KMS-11 (cell line): ENCODE measurements around the gene KLHL14.
"Not testable (repeated sequence)": the region's sequence is repeated elsewhere in the genome, so short reads cannot be mapped to it uniquely, and the experiment has no call there.

Experiments
- H2AFZ ChIP-seq: fragments of 200-600 bp; sonication (generic); 2 replicates; pipeline ENCODE4 v1.6.1; 2016; ENCODE audit warnings: antibody characterized with exemption, mixed run types, low read depth
- H3K27ac ChIP-seq: fragments of 200-600 bp; sonication (generic); 2 replicates; pipeline ENCODE4 v1.6.1; 2016; ENCODE audit warnings: mild to moderate bottlenecking, mixed run types
- H3K27me3 ChIP-seq: fragments of 200-600 bp; sonication (generic); 2 replicates; pipeline ENCODE4 v1.6.1; 2017; ENCODE audit warnings: mild to moderate bottlenecking, low read depth, mixed run types, moderate library complexity; ENCODE audit not compliant: insufficient read depth
- H3K36me3 ChIP-seq: fragments of 200-600 bp; sonication (generic); 2 replicates; pipeline ENCODE4 v1.6.1; 2017; ENCODE audit warnings: mild to moderate bottlenecking, mixed run types; ENCODE audit not compliant: insufficient read depth
- H3K4me1 ChIP-seq: fragments of 200-600 bp; sonication (generic); 2 replicates; pipeline ENCODE4 v1.6.1; 2016; ENCODE audit warnings: mild to moderate bottlenecking, low read depth, mixed run types; ENCODE audit not compliant: poor library complexity, severe bottlenecking
- H3K4me2 ChIP-seq: fragments of 200-600 bp; sonication (generic); 2 replicates; pipeline ENCODE4 v1.7.0; 2016; ENCODE audit warnings: mild to moderate bottlenecking, mixed run types
- H3K4me3 ChIP-seq: fragments of 200-600 bp; sonication (generic); IDR thresholded peaks from 2 replicates; pipeline ENCODE4 v1.6.1; 2017; ENCODE audit warnings: low read depth, low read length, mixed read lengths; ENCODE audit not compliant: insufficient read depth
- H3K79me2 ChIP-seq: fragments of 200-600 bp; sonication (generic); 2 replicates; pipeline ENCODE4 v1.6.1; 2016; ENCODE audit warnings: low read depth, mixed run types; ENCODE audit not compliant: insufficient read depth
- H3K9ac ChIP-seq: fragments of 200-600 bp; sonication (generic); 2 replicates; pipeline ENCODE4 v1.6.1; 2016; ENCODE audit warnings: mild to moderate bottlenecking, mixed run types
- H4K20me1 ChIP-seq: fragments of 200-600 bp; sonication (generic); 2 replicates; pipeline ENCODE4 v1.6.1; 2016; ENCODE audit warnings: mild to moderate bottlenecking, mixed run types; ENCODE audit not compliant: insufficient read depth
- TF ChIP-seq, protein P1 (sequence below): fragments of 200-600 bp; sonication (generic); conservative IDR thresholded peaks from 2 replicates; pipeline ENCODE4 v1.6.1; 2017; ENCODE audit warnings: low read depth, mild to moderate bottlenecking, antibody characterized with exemption, low read length, moderate library complexity, mixed read lengths

The KLHL14 gene

DNA sequence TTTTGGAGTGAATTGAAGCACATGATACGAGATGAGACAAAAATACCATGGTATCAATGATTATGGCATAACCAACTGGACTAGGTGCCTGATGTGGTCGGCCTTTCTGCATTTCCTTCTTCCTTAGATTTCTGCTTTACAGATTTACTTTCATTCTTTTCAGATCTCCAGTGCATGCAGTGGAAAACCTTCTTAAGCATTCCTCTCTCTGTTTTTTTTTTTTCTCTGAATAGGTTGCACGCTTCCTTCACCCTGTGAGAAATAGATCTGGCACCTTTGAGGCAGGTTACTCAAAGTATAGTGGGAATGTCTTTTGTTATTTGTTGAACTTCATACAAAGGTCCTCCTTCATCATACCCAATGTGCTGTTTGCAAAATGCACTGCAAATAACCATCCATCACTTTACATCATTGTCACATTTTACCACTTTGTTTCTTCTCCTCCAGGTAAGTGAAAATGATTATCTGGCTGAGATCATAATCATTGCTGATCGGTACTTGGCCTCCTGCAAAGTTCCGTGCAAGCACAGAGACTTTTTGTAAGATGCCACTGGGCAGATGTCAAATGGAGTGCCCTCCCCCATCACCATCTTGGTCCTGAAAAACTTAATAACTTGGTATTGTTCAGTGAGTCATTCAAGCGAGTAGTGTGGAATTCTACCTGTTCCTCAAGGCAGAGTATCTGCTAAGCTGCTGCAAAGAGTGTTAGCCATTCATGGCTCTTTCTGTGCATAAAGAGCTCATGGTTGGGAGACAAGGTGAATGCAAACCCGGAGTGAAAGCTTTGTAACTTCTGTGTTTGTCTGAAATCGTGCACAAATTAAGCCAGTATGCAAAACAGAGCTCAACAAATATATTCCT lies 30.0 kb upstream of the KLHL14 start:
- TF ChIP-seq, protein P1, sequence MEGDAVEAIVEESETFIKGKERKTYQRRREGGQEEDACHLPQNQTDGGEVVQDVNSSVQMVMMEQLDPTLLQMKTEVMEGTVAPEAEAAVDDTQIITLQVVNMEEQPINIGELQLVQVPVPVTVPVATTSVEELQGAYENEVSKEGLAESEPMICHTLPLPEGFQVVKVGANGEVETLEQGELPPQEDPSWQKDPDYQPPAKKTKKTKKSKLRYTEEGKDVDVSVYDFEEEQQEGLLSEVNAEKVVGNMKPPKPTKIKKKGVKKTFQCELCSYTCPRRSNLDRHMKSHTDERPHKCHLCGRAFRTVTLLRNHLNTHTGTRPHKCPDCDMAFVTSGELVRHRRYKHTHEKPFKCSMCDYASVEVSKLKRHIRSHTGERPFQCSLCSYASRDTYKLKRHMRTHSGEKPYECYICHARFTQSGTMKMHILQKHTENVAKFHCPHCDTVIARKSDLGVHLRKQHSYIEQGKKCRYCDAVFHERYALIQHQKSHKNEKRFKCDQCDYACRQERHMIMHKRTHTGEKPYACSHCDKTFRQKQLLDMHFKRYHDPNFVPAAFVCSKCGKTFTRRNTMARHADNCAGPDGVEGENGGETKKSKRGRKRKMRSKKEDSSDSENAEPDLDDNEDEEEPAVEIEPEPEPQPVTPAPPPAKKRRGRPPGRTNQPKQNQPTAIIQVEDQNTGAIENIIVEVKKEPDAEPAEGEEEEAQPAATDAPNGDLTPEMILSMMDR: no peak
- Histone ChIP-seq H3K4me1 (no peaks in the 10 kb centered on the region), H3K27ac (no peak overlapping the region), H3K79me2 (no peaks in the 10 kb centered on the region), H3K4me2 (no peak overlapping the region), H3K36me3 (no peaks in the 10 kb centered on the region), H4K20me1 (no peaks in the 10 kb centered on the region), H2AFZ (no peak overlapping the region), H3K4me3 (no peak overlapping the region), H3K27me3 (no peaks in the 10 kb centered on the region), H3K9ac (no peak overlapping the region)

DNA sequence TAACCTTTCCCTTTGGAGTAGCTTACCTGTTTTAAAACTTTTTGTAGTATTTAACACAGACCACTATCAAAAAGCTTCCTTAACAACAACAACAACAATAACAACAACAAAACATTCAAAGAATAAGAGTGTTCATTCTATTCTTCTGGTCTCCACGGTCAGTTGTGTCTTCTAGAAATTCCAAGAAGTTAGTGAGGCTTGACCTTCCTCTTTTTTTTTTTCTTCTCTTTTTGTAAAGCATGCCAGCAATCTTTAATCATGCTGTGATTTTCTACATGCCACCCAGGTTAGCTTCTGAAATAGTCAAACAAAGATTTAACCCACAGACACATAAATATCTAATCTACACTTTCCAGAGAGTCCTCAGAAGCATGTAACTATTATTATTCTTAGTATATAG lies 28.4 kb upstream of the KLHL14 start:
- H2AFZ ChIP-seq: no peak overlapping the region
- no peaks in the 10 kb centered on the region for H3K27me3 ChIP-seq
- no peak overlapping the region for H3K9ac ChIP-seq
- no peak overlapping the region for H3K4me2 ChIP-seq
- H4K20me1 ChIP-seq: no peaks in the 10 kb centered on the region
- H3K79me2 ChIP-seq: no peaks in the 10 kb centered on the region
- no peak overlapping the region for H3K27ac ChIP-seq
- TF ChIP-seq, protein P1: no peak
- H3K4me1 ChIP-seq: no peaks in the 10 kb centered on the region
- H3K36me3 ChIP-seq: no peaks in the 10 kb centered on the region
- H3K4me3 ChIP-seq: no peak overlapping the region

DNA sequence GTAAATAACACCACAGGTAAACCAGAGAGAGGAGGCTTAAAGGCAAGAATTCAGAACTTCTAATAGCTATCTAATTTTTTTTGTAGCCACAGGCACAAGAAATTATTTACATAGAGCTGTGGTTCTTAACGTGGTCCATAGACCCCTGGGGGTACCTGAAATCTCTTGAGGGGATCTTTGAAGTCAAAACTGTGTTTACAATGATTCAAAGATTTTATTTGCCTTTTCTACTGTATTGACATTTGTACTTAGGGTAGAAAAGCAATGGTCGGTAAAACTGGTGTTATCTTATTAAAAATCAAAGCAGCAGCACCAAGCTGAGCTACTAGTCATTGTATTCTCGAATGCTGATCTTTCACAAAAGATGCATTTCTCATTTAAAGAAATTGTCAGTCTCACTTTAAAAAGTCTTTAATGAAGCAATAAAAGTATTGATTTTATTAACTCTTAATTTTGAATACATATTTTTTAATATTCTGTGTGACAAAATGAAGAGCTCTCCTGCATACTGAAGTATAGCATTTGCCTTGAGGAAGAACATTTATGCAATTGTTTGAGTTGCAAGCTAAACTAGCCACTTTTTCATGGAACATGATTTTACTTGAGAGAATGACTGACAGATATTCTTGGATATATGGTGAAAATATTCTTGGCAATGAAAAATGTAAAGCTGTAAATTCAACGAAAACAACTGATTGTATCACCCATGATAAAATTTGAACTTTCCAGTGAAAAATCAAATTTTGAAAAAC lies 25.6 kb upstream of the KLHL14 start:
- Histone ChIP-seq H3K36me3 (no peaks in the 10 kb centered on the region), H3K79me2 (no peaks in the 10 kb centered on the region), H3K4me3 (no peak overlapping the region), H3K27ac (no peak overlapping the region), H3K4me1 (no peaks in the 10 kb centered on the region), H3K4me2 (no peak overlapping the region), H4K20me1 (no peaks in the 10 kb centered on the region), H3K9ac (no peak overlapping the region), H2AFZ (no peak overlapping the region), H3K27me3 (no peaks in the 10 kb centered on the region)
- TF ChIP-seq, protein P1: no peak

DNA sequence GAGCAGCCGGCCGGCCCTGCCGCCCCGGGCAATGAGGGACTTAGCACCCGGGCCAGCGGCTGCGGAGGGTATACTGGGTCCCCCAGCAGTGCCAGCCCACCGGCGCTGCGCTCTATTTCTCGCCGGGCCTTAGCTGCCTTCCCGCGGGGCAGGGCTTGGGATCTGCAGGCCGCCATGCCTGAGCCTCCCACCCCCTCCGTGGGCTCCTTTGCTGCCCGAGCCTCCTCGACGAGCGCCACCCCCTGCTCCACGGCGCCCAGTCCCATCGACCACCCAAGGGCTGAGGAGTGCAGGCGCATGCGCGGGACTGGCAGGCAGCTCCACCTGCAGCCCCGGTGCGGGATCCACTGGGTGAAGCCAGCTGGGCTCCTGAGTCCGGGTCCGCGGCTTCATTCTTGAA lies 21.8 kb upstream of the KLHL14 start:
- H4K20me1 ChIP-seq, H3K27ac ChIP-seq, H3K4me2 ChIP-seq, H3K36me3 ChIP-seq, H3K9ac ChIP-seq, H2AFZ ChIP-seq, H3K4me1 ChIP-seq, H3K27me3 ChIP-seq, H3K4me3 ChIP-seq, H3K79me2 ChIP-seq: not testable (repeated sequence)

DNA sequence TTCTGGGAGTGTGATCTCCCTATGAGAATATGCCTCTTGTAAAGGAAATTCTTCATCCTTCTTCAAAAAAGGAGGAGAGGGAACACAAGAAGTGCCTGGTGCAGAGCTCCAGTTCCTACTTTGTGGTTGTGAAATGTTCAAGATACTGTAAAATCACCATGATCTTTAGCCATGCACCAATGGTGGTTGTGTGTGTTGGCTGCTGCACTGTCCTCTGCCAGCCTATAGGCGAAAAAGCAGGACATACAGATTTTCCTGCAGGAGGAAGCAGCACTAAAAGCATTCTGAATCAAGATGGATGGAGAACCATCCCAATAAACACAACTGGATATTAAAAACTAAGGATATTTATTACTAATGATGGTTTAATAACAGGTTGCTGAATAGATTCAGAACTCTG lies 6.2 kb upstream of the KLHL14 start:
- TF ChIP-seq, protein P1: no peak
- H3K27ac ChIP-seq: no peak overlapping the region
- H3K4me2 ChIP-seq: no peak overlapping the region
- H3K36me3 ChIP-seq: no peaks in the 10 kb centered on the region
- H4K20me1 ChIP-seq: no peaks in the 10 kb centered on the region
- no peak overlapping the region for H3K4me3 ChIP-seq
- H3K4me1 ChIP-seq: no peaks in the 10 kb centered on the region
- no peak overlapping the region for H3K9ac ChIP-seq
- H2AFZ ChIP-seq: no peak overlapping the region
- H3K27me3 ChIP-seq: no peaks in the 10 kb centered on the region
- H3K79me2 ChIP-seq: no peaks in the 10 kb centered on the region
